Kidney epithelial cell (primary cell): ENCODE results near the gene TMC6. TPM values are rescaled to one million over a fixed set of nuclear protein-coding genes. Genes with fewer than 3 reads are reported as not detected.
"Not testable (repeated sequence)": the region's sequence is repeated elsewhere in the genome, so short reads cannot be mapped to it uniquely, and the experiment has no call there.

Source experiments
- DNase-seq: peaks from one replicate; pipeline ENCODE4 v3.0.0-alpha.2; 2010; ENCODE audit warnings: low read depth
- H3K27me3 ChIP-seq: 2 replicates; pipeline ENCODE4 v1.6.0; 2011; ENCODE audit warnings: low read length; ENCODE audit not compliant: control insufficient read depth, insufficient read depth
- H3K36me3 ChIP-seq: 2 replicates; pipeline ENCODE4 v1.5.1; 2011; ENCODE audit warnings: low read length; ENCODE audit not compliant: control insufficient read depth, insufficient read depth
- H3K4me3 ChIP-seq: 2 replicates; pipeline ENCODE4 v1.5.1; 2011; ENCODE audit warnings: low read depth, mild to moderate bottlenecking, control low read depth, low read length
- total RNA-seq: library from RNA; depleted of rRNA; stranded (reverse); fragments of >200 nt; gene quantifications from 2 replicates; pipeline ENCODE4 v1.2.3, GENCODE V29; 2015
- TF ChIP-seq, protein P1 (sequence below): IDR thresholded peaks from 2 replicates; pipeline ENCODE4 v1.5.1; 2011; ENCODE audit warnings: mild to moderate bottlenecking, moderate library complexity, low read length, control low read depth, inconsistent platforms; ENCODE audit not compliant: insufficient read depth, poor library complexity, severe bottlenecking

Gene TMC6
- total RNA-seq, 1 donor from 2014 or later: 88.7 TPM

GRCh38 chr17:78079253-78079652, 49.3 kb downstream of the TMC6 start:
- Histone ChIP-seq H3K4me3 (no peak overlapping the region), H3K36me3 (peaks cover 1% of the 10 kb centered on the region), H3K27me3 (no peaks in the 10 kb centered on the region)
- TF ChIP-seq, protein P1, sequence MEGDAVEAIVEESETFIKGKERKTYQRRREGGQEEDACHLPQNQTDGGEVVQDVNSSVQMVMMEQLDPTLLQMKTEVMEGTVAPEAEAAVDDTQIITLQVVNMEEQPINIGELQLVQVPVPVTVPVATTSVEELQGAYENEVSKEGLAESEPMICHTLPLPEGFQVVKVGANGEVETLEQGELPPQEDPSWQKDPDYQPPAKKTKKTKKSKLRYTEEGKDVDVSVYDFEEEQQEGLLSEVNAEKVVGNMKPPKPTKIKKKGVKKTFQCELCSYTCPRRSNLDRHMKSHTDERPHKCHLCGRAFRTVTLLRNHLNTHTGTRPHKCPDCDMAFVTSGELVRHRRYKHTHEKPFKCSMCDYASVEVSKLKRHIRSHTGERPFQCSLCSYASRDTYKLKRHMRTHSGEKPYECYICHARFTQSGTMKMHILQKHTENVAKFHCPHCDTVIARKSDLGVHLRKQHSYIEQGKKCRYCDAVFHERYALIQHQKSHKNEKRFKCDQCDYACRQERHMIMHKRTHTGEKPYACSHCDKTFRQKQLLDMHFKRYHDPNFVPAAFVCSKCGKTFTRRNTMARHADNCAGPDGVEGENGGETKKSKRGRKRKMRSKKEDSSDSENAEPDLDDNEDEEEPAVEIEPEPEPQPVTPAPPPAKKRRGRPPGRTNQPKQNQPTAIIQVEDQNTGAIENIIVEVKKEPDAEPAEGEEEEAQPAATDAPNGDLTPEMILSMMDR: no peak
- no peak for DNase-seq

DNA sequence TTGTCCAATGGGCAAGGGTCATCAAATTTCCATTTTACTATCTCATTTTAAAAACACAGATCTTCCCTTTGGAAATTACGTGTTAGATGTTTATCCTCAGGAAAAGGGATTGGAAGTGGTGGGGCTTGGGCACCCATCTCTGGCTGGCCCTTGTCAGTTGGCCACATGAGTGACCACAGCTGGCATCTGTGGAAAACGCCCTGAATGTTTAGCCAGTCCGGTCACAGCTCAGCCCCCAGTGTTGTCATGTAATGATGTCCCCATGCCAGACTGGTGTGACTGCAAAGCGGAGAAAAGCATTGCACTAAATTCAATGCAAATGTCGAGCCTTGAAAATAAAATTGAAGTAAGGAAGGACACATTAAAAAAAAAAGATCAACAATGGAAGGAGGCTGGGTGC, 53.0 kb downstream of the TMC6 start:
- Histone ChIP-seq H3K36me3 (peaks cover 2% of the 10 kb centered on the region), H3K4me3 (no peak overlapping the region), H3K27me3 (no peaks in the 10 kb centered on the region)
- TF ChIP-seq, protein P1: no peak
- no peak for DNase-seq

- DNase-seq: no peak
- H3K27me3 ChIP-seq: no peaks in the 10 kb centered on the region
- TF ChIP-seq, protein P1: no peak
- H3K36me3 ChIP-seq: peaks cover 2% of the 10 kb centered on the region
- no peak overlapping the region for H3K4me3 ChIP-seq
These were observed 53.5 kb downstream of the TMC6 start for GRCh38 chr17:78075011-78075410.

- Histone ChIP-seq H3K36me3 (peaks cover 2% of the 10 kb centered on the region), H3K4me3 (no peak overlapping the region), H3K27me3 (no peaks in the 10 kb centered on the region)
- peak; percentile 14 for DNase-seq
- TF ChIP-seq, protein P1: no peak
These were observed 55.6 kb downstream of the TMC6 start for GRCh38 chr17:78072961-78073360.

GRCh38 chr17:78069695-78070094, 58.9 kb downstream of the TMC6 start:
- TF ChIP-seq, protein P1: no peak
- H3K27me3 ChIP-seq: no peaks in the 10 kb centered on the region
- no peak for DNase-seq
- H3K4me3 ChIP-seq: no peak overlapping the region
- H3K36me3 ChIP-seq: peaks cover 2% of the 10 kb centered on the region

DNA sequence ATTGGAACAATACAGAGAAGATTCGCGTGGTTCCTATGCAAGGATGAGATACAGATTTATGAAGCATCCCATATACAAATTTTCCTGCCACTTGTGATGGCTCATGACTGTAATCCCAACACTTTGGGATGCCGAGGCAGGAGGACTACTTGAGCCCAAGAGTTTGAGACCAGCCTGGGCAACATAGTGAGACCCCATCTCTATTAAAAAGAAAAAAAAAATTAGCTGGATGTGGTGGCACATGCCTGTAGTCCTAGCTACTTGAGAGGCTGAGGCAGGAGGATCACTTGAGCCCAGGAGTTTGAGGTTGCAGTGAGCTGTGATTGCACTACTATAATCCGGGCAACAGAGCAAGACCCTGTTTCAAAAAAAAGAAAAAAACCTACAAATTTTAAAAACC, 61.6 kb downstream of the TMC6 start:
- not testable (repeated sequence) for H3K4me3 ChIP-seq, H3K27me3 ChIP-seq, H3K36me3 ChIP-seq, DNase-seq

- H3K36me3 ChIP-seq: no peaks in the 10 kb centered on the region
- no peak for DNase-seq
- no peaks in the 10 kb centered on the region for H3K27me3 ChIP-seq
- H3K4me3 ChIP-seq: no peak overlapping the region
- TF ChIP-seq, protein P1: no peak
These were observed 63.8 kb downstream of the TMC6 start for GRCh38 chr17:78064708-78065107.
